Measurements from ENCODE around the gene TMUB1.

Gene TMUB1

GRCh38 chr7:151129960-151130591 is 46.8 kb upstream of the TMUB1 start:
- H3K4me1 Mint-ChIP-seq, result peaks cover 45% of the 10 kb centered on the region
- H3K27ac Mint-ChIP-seq, result no peak overlapping the region
- no peak for TF ChIP-seq CTCF (IDR thresholded peaks at IDR 0.05; ENCODE audit: unreplicated experiment in 3 of 3)
- H3K9me3 Mint-ChIP-seq, result no peaks in the 10 kb centered on the region
- peaks cover 10% of the 10 kb centered on the region for H3K27me3 Mint-ChIP-seq (ENCODE audit: low read depth)
- peaks cover 56% of the 10 kb centered on the region for H3K36me3 Mint-ChIP-seq (ENCODE audit: low read depth)
- H3K4me3 Mint-ChIP-seq, result no peak overlapping the region

GRCh38 chr7:151129117-151129959 is 46.0 kb upstream of the TMUB1 start:
- H3K27me3 Mint-ChIP-seq (ENCODE audit: low read depth), result peaks cover 14% of the 10 kb centered on the region
- H3K27ac Mint-ChIP-seq, result no peak overlapping the region
- peaks cover 47% of the 10 kb centered on the region for H3K4me1 Mint-ChIP-seq
- H3K36me3 Mint-ChIP-seq (ENCODE audit: low read depth), result peaks cover 59% of the 10 kb centered on the region
- H3K9me3 Mint-ChIP-seq, result no peaks in the 10 kb centered on the region
- H3K4me3 Mint-ChIP-seq, result no peak overlapping the region
- no peak for TF ChIP-seq CTCF (IDR thresholded peaks at IDR 0.05; ENCODE audit: unreplicated experiment in 3 of 3)

- Mint-ChIP-seq H3K9me3 (no peaks in the 10 kb centered on the region), H3K27me3 (ENCODE audit: low read depth) (peaks cover 14% of the 10 kb centered on the region), H3K27ac (no peak overlapping the region), H3K4me1 (peaks cover 52% of the 10 kb centered on the region), H3K4me3 (no peak overlapping the region), H3K36me3 (ENCODE audit: low read depth) (peaks cover 61% of the 10 kb centered on the region)
- TF ChIP-seq CTCF (IDR thresholded peaks at IDR 0.05; ENCODE audit: unreplicated experiment in 3 of 3), result no peak
Measured at GRCh38 chr7:151128716-151129115, 45.4 kb upstream of the TMUB1 start.

- H3K9me3 Mint-ChIP-seq, result no peaks in the 10 kb centered on the region
- peaks cover 52% of the 10 kb centered on the region for H3K4me1 Mint-ChIP-seq
- H3K27ac Mint-ChIP-seq, result no peak overlapping the region
- peaks cover 14% of the 10 kb centered on the region for H3K27me3 Mint-ChIP-seq (ENCODE audit: low read depth)
- H3K36me3 Mint-ChIP-seq (ENCODE audit: low read depth), result peaks cover 58% of the 10 kb centered on the region
- peak overlapping the region in 2 of 3 experiments; percentile 6 to 54 for H3K4me3 Mint-ChIP-seq
- no peak for TF ChIP-seq CTCF (IDR thresholded peaks at IDR 0.05; ENCODE audit: unreplicated experiment in 3 of 3)
Measured at GRCh38 chr7:151128144-151128543, 44.9 kb upstream of the TMUB1 start.

- peaks cover 47% of the 10 kb centered on the region for H3K36me3 Mint-ChIP-seq (ENCODE audit: low read depth)
- peaks cover 14% of the 10 kb centered on the region for H3K27me3 Mint-ChIP-seq (ENCODE audit: low read depth)
- H3K4me3 Mint-ChIP-seq, result peak overlapping the region in 2 of 3 experiments; percentile 51 to 73
- H3K27ac Mint-ChIP-seq, result no peak overlapping the region
- H3K4me1 Mint-ChIP-seq, result peaks cover 37% of the 10 kb centered on the region
- no peaks in the 10 kb centered on the region for H3K9me3 Mint-ChIP-seq
- TF ChIP-seq CTCF (IDR thresholded peaks at IDR 0.05; ENCODE audit: unreplicated experiment in 3 of 3), result no peak
Measured at GRCh38 chr7:151126491-151127137, 43.3 kb upstream of the TMUB1 start.

All from nephron (organoid).